B cell (primary cell): Measurements from ENCODE around the gene AMBN. TPM values are rescaled to one million over a fixed set of nuclear protein-coding genes. Genes with fewer than 3 reads are reported as not detected.

Experiments
- ATAC-seq: fragments of 200-7000 bp; cut with Tn5 transposase; one replicate; pipeline ENCODE4 v1.10.0; 2021; ENCODE audit warnings: low read depth, mild to moderate bottlenecking, moderate number of reproducible peaks, moderate library complexity
- CTCF ChIA-PET: fragments of 350-600 bp; sonication (Branson Sonifier 250); formaldehyde crosslinking; loops from one replicate; lab custom pipeline; 2021; ENCODE audit warnings: antibody characterized with exemption, inconsistent platforms; lab: Charles Lee
- POLR2A ChIA-PET: fragments of 350-600 bp; sonication (Branson Sonifier 250); formaldehyde crosslinking; loops from one replicate; lab custom pipeline; 2021; ENCODE audit warnings: antibody characterized with exemption; lab: Charles Lee
- DNase-seq: peaks from one replicate; pipeline ENCODE4 v3.0.0; 2013
- H2AFZ ChIP-seq: 2 replicates; pipeline ENCODE4 v1.6.1; 2012; ENCODE audit warnings: mild to moderate bottlenecking, low read depth, low read length; ENCODE audit not compliant: insufficient read depth, poor library complexity, severe bottlenecking
- H3K27ac ChIP-seq, 2 donors: 1 replicate in 1 of 2; 2 replicates in 1 of 2; pipeline ENCODE4 v1.5.1; 2012 to 2013; ENCODE audit warnings: low read length in 2 of 2, mild to moderate bottlenecking in 2 of 2, moderate library complexity in 1 of 2
- H3K27me3 ChIP-seq, 4 experiments: fragments of 200-600 bp in 1 of 4; sonication (generic) in 1 of 4; replicated peaks in 1 of 4; 1 replicate in 2 of 4; 2 replicates in 2 of 4; pipeline versions ENCODE4 v1.6.1 to v1.7.0; 2013 to 2016; ENCODE audit warnings: low read length in 3 of 4, mild to moderate bottlenecking in 2 of 4, mixed read lengths in 1 of 4, moderate library complexity in 1 of 4; ENCODE audit not compliant: insufficient read depth in 4 of 4, control insufficient read depth in 3 of 4; ENCODE audit errors: control extremely low read depth in 1 of 4
- H3K36me3 ChIP-seq, 2 experiments: replicated peaks in 1 of 2; 1 replicate in 1 of 2; 2 replicates in 1 of 2; pipeline versions ENCODE4 v1.6.1 to v1.7.1; 2013; ENCODE audit warnings: low read length in 1 of 2; ENCODE audit not compliant: insufficient read depth in 2 of 2, control insufficient read depth in 1 of 2; ENCODE audit errors: control extremely low read depth in 1 of 2, extremely low read depth in 1 of 2
- H3K4me1 ChIP-seq, 2 donors: fragments of 200-600 bp in 1 of 2; sonication (generic) in 1 of 2; 1 replicate in 1 of 2; 2 replicates in 1 of 2; pipeline versions ENCODE4 v1.5.1 to v1.6.1; 2013 to 2017; ENCODE audit warnings: low read length in 2 of 2; ENCODE audit not compliant: control insufficient read depth in 2 of 2, insufficient read depth in 2 of 2
- H3K4me2 ChIP-seq: replicated peaks from 2 replicates; pipeline ENCODE3; 2012; ENCODE audit warnings: mild to moderate bottlenecking, low read depth, low read length; ENCODE audit not compliant: poor library complexity, severe bottlenecking
- H3K4me3 ChIP-seq, 5 experiments: fragments of 200-600 bp in 1 of 5; sonication (generic) in 1 of 5; 1 replicate in 3 of 5; 2 replicates in 2 of 5; pipeline versions ENCODE4 v1.5.1 to v1.7.0; 2011 to 2016; ENCODE audit warnings: low read length in 4 of 5, mild to moderate bottlenecking in 4 of 5, low read depth in 2 of 5, control low read depth in 1 of 5, moderate library complexity in 1 of 5; ENCODE audit not compliant: insufficient read depth in 1 of 5; ENCODE audit errors: control extremely low read depth in 1 of 5, extremely low read depth in 1 of 5
- H3K79me2 ChIP-seq: fragments of 200-600 bp; sonication (generic); one replicate; pipeline ENCODE4 v1.6.0; 2016; ENCODE audit warnings: low read length; ENCODE audit not compliant: control insufficient read depth, insufficient read depth
- H3K9ac ChIP-seq: fragments of 200-600 bp; sonication (generic); 2 replicates; pipeline ENCODE4 v1.6.1; 2017; ENCODE audit warnings: mild to moderate bottlenecking, low read length, moderate library complexity
- H3K9me3 ChIP-seq, 3 donors: one replicate each; pipeline versions ENCODE4 v1.6.1 to v1.7.1; 2013; ENCODE audit warnings: low read length in 2 of 3; ENCODE audit not compliant: control insufficient read depth in 2 of 3, insufficient read depth in 1 of 3; ENCODE audit errors: control extremely low read depth in 1 of 3
- H4K20me1 ChIP-seq: 2 replicates; pipeline ENCODE4 v1.6.0; 2012; ENCODE audit warnings: mild to moderate bottlenecking, low read length; ENCODE audit not compliant: insufficient read depth, control insufficient read depth, poor library complexity, severe bottlenecking
- H3K27ac Mint-ChIP-seq: one replicate; pipeline ENCODE4 v1.8.0; 2021; ENCODE audit warnings: mixed read lengths
- H3K27me3 Mint-ChIP-seq: one replicate; pipeline ENCODE4 v1.8.0; 2021; ENCODE audit warnings: mixed read lengths
- H3K4me1 Mint-ChIP-seq: one replicate; pipeline ENCODE4 v1.8.0; 2021; ENCODE audit warnings: mixed read lengths
- H3K4me3 Mint-ChIP-seq: one replicate; pipeline ENCODE4 v1.8.0; 2021; ENCODE audit warnings: mixed read lengths
- H3K9me3 Mint-ChIP-seq: one replicate; pipeline ENCODE4 v1.8.0; 2022; ENCODE audit warnings: mixed read lengths; ENCODE audit not compliant: insufficient read depth
- EZH2 ChIP-seq: IDR thresholded peaks from 2 replicates; pipeline ENCODE4 v1.6.1; 2012; ENCODE audit warnings: borderline replicate concordance, low read depth, mild to moderate bottlenecking, moderate library complexity, low read length; ENCODE audit not compliant: insufficient read depth, poor library complexity, severe bottlenecking
- WGBS: methylation state at CpG from one replicate; pipeline ENCODE4 v1.1.5; 2013; ENCODE audit warnings: missing lambda C conversion rate; ENCODE audit not compliant: insufficient coverage; 5-methylcytosine and 5-hydroxymethylcytosine counted together
- intact Hi-C: fragments of 100-400 bp; cut with micrococcal nuclease; formaldehyde crosslinking; loops from one replicate; pipeline ENCODE4 v1.10.0; 2022
- polyA plus RNA-seq: library from polyadenylated mRNA; depleted of rRNA; stranded (reverse); fragments of >200 nt; gene quantifications from 2 replicates; pipeline ENCODE4 v1.2.3, GENCODE V29; 2012
- total RNA-seq, 2 donors: library from RNA; stranded (reverse); fragments of 120-200 nt in 1 of 2; gene quantifications; 1 replicate in 1 of 2; 2 replicates in 1 of 2; pipeline versions ENCODE4 v1.2.3 to v1.2.4, GENCODE V29; 2013 to 2022
- TF ChIP-seq, protein P1 (sequence below): fragments of 200-600 bp; IDR thresholded peaks from one replicate; pipeline ENCODE4 v1.8.0; 2022; ENCODE audit warnings: antibody characterized with exemption, mild to moderate bottlenecking

Gene AMBN
- total and polyA plus RNA-seq, 2 donors (not counting 1 experiment from before 2014, with no cell fraction given): not detected

DNA sequence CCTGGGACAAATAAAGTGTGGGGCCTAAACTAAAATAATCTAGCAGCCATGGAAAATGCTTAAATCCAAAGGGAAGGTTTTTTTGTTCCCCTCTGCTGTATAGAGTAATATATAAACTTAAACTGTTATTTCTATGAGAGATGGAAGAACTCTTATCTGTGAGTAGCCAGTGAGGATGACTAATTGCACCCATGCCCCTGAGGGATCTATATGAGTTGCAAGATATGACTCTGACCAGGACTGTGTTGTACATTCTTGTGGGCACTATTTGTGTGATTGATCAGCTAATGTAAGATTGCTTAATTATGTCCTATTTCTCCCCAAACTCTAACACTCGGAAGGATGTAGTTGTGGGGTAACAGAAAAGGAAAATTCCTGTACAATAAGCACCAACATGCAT lies 35.2 kb upstream of the AMBN start:
- no peak overlapping the region for H3K4me3 Mint-ChIP-seq
- Histone ChIP-seq H2AFZ (no peak overlapping the region), H3K4me3 (no peak overlapping the region), H3K27ac (no peak overlapping the region), H3K4me2 (no peak overlapping the region), H4K20me1 (no peaks in the 10 kb centered on the region), H3K79me2 (no peaks in the 10 kb centered on the region), H3K9me3 (no peaks in the 10 kb centered on the region), H3K9ac (no peak overlapping the region), H3K36me3 (no peaks in the 10 kb centered on the region), H3K4me1 (no peaks in the 10 kb centered on the region), H3K27me3 (no peaks in the 10 kb centered on the region)
- POLR2A ChIA-PET: no interaction called here
- intact Hi-C loops: no loop called here
- peaks cover 6% of the 10 kb centered on the region for H3K27me3 Mint-ChIP-seq
- H3K27ac Mint-ChIP-seq: no peak overlapping the region
- no CpG with 5 or more reads among the region's 1 CpG for WGBS
- DNase-seq (no peak), ATAC-seq (no peak)
- no peaks in the 10 kb centered on the region for H3K9me3 Mint-ChIP-seq
- CTCF ChIA-PET: no interaction called here
- TF ChIP-seq, protein P1, sequence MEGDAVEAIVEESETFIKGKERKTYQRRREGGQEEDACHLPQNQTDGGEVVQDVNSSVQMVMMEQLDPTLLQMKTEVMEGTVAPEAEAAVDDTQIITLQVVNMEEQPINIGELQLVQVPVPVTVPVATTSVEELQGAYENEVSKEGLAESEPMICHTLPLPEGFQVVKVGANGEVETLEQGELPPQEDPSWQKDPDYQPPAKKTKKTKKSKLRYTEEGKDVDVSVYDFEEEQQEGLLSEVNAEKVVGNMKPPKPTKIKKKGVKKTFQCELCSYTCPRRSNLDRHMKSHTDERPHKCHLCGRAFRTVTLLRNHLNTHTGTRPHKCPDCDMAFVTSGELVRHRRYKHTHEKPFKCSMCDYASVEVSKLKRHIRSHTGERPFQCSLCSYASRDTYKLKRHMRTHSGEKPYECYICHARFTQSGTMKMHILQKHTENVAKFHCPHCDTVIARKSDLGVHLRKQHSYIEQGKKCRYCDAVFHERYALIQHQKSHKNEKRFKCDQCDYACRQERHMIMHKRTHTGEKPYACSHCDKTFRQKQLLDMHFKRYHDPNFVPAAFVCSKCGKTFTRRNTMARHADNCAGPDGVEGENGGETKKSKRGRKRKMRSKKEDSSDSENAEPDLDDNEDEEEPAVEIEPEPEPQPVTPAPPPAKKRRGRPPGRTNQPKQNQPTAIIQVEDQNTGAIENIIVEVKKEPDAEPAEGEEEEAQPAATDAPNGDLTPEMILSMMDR: no peak
- no peak for TF ChIP-seq EZH2
- peaks cover 9% of the 10 kb centered on the region for H3K4me1 Mint-ChIP-seq

DNA sequence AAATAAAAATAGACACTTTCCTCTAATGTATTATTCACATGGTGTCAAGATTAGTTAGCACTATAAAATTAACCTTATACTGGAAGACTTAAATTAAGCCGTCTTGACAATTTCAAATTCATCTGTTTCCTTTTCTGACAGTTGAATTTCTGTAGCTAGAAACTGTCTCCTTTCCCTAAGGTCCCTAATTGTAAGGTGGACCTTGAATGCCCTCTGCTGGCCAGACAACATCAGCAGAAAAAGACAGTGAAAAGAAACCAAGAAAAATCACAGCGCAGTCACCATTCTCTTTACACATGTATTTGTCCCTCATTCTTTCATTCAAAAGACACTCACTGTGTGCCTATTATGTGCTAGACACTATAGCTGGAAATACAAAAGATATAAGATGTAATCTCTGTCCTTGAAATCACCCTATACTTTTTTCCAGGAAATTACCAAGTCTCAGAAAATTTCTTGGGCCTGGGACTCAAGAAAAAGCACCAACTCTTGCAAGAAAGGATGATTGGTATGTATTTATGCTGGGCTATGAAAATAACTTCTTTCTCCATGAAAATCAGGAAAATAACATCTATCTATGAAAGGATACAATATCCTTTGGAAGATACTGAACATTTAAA lies 32.7 kb upstream of the AMBN start:
- H3K9me3 ChIP-seq: no peaks in the 10 kb centered on the region
- no peaks in the 10 kb centered on the region for H3K27me3 Mint-ChIP-seq
- H3K4me1 Mint-ChIP-seq: peaks cover 9% of the 10 kb centered on the region
- H3K79me2 ChIP-seq: no peaks in the 10 kb centered on the region
- CTCF ChIA-PET: interaction anchor here (0.6 to 1.0 kb wide), 3 partner anchors 11 to 368 kb away, joined by 3 to 6 read pairs (median 3); no protein-coding TSS in a partner anchor
- intact Hi-C loops: no loop called here
- H3K27ac Mint-ChIP-seq: no peak overlapping the region
- POLR2A ChIA-PET: no interaction called here
- peak; percentile 46 for DNase-seq
- H3K4me2 ChIP-seq: no peak overlapping the region
- H3K27me3 ChIP-seq: no peaks in the 10 kb centered on the region
- H4K20me1 ChIP-seq: no peaks in the 10 kb centered on the region
- WGBS: no CpG with 5 or more reads among the region's 2 CpGs
- TF ChIP-seq, protein P1: peak; percentile 68
- no peak for TF ChIP-seq EZH2
- peak; percentile 33 for ATAC-seq
- H3K4me3 Mint-ChIP-seq: no peak overlapping the region
- no peak overlapping the region for H3K27ac ChIP-seq
- H3K36me3 ChIP-seq: no peaks in the 10 kb centered on the region
- no peaks in the 10 kb centered on the region for H3K4me1 ChIP-seq
- no peak overlapping the region for H3K9ac ChIP-seq
- H3K4me3 ChIP-seq: no peak overlapping the region
- peak overlapping the region; percentile 53 for H2AFZ ChIP-seq
- no peaks in the 10 kb centered on the region for H3K9me3 Mint-ChIP-seq
